Sigmoid colon (tissue), 7 donors: ENCODE data around the gene GAB2. TPM values are rescaled to one million over a fixed set of nuclear protein-coding genes. Genes with fewer than 3 reads are reported as not detected.

Experiments used
- DNase-seq: peaks from one replicate; pipeline ENCODE4 v3.0.0-alpha.2; 2019
- H3K27ac ChIP-seq, 4 donors: fragments of 200-600 bp; sonication (generic); one replicate each; pipeline ENCODE4 v1.5.1; 2016 to 2019; ENCODE audit warnings: mild to moderate bottlenecking in 1 of 4
- H3K27me3 ChIP-seq, 3 donors: fragments of 200-600 bp; sonication (generic); one replicate each; pipeline ENCODE4 v1.5.1; 2019; ENCODE audit warnings: mild to moderate bottlenecking in 1 of 3
- H3K36me3 ChIP-seq, 4 donors: fragments of 200-600 bp; sonication (generic); one replicate each; pipeline ENCODE4 v1.5.1; 2016 to 2019
- H3K4me1 ChIP-seq, 4 donors: fragments of 200-600 bp; sonication (generic); one replicate each; pipeline ENCODE4 v1.5.1; 2017 to 2019
- H3K4me3 ChIP-seq, 4 donors: fragments of 200-600 bp; sonication (generic); one replicate each; pipeline ENCODE4 v1.5.1; 2017 to 2019; ENCODE audit warnings: mild to moderate bottlenecking in 2 of 4, moderate library complexity in 1 of 4
- H3K9me3 ChIP-seq, 4 donors: fragments of 200-600 bp in 3 of 4; sonication (generic) in 3 of 4; one replicate each; pipeline versions ENCODE4 v1.5.1 to v1.6.1; 2013 to 2019
- CTCF ChIP-seq, 4 experiments: fragments of 450-650 bp in 3 of 4; fragments of 200-600 bp in 1 of 4; IDR thresholded peaks; one replicate each; pipeline ENCODE4 v1.5.1; 2016 to 2019; ENCODE audit warnings: antibody characterized with exemption in 4 of 4, mild to moderate bottlenecking in 3 of 4, moderate library complexity in 2 of 4
- EP300 ChIP-seq, 4 donors: sonication (generic); formaldehyde crosslinking; IDR thresholded peaks; one replicate each; pipeline ENCODE4 v1.6.1; 2017; ENCODE audit warnings: antibody characterized with exemption in 4 of 4
- POLR2A ChIP-seq, 2 donors: fragments of 450-650 bp; IDR thresholded peaks; one replicate each; pipeline ENCODE4 v1.6.1; 2016; ENCODE audit warnings: antibody characterized with exemption in 2 of 2, mild to moderate bottlenecking in 2 of 2, moderate library complexity in 2 of 2
- POLR2AphosphoS5 ChIP-seq, 4 donors: sonication (generic); formaldehyde crosslinking; IDR thresholded peaks; one replicate each; pipeline ENCODE4 v1.6.1; 2017; ENCODE audit warnings: antibody characterized with exemption in 4 of 4
- WGBS, 2 donors: extraction: QIAGEN DNeasy Blood & Tissue Kit; methylation state at CpG; one replicate each; pipeline ENCODE4 v1.1.7; 2013; 5-methylcytosine and 5-hydroxymethylcytosine counted together
- intact Hi-C: fragments of 100-400 bp; cut with DNase I; formaldehyde crosslinking; loops from one replicate; pipeline ENCODE4 v1.15.1; 2023
- polyA plus RNA-seq, 3 donors: library from polyadenylated mRNA; stranded (reverse); fragments of 200-250 nt; gene quantifications; one replicate each; pipeline ENCODE4 v1.2.3, GENCODE V29; 2013
- total RNA-seq, 4 donors: library from RNA; depleted of rRNA; stranded (reverse); fragments of >200 nt; gene quantifications; one replicate each; pipeline ENCODE4 v1.1.0, GENCODE V29; 2016
- donor health status: healthy with polysubstance abuse.
- donor health status: Bipolar disorder and iron deficiency.
- donor health status: healthy.

Gene GAB2
- total and polyA plus RNA-seq, 7 donors, result 10.8 to 23.5 (median 13.6) TPM

- no peak overlapping the region for H3K4me3 ChIP-seq
- H3K9me3 ChIP-seq, result no peaks in the 10 kb centered on the region
- TF ChIP-seq EP300 (IDR thresholded peaks at IDR 0.05) (no peak), CTCF (IDR thresholded peaks at IDR 0.05) (no peak), POLR2AphosphoS5 (IDR thresholded peaks at IDR 0.05) (no peak), POLR2A (IDR thresholded peaks at IDR 0.05) (no peak)
- H3K36me3 ChIP-seq, result peaks cover 0 to 67% (median 22%) of the 10 kb centered on the region in 4 donors
- intact Hi-C loops, result no loop called here
- H3K27ac ChIP-seq, result no peak overlapping the region
- no peaks in the 10 kb centered on the region for H3K4me1 ChIP-seq
- 93 to 97% methylated on average over 5 of the region's 5 CpGs for WGBS, 2 donors
- H3K27me3 ChIP-seq, result no peaks in the 10 kb centered on the region
- DNase-seq, result no peak
Measured at GRCh38 chr11:78211565-78211964, 206.1 kb downstream of the GAB2 start.

GRCh38 chr11:78210000-78210608 lies 207.5 kb downstream of the GAB2 start:
- Histone ChIP-seq H3K9me3 (no peaks in the 10 kb centered on the region), H3K27me3 (no peaks in the 10 kb centered on the region), H3K4me1 (no peaks in the 10 kb centered on the region), H3K4me3 (no peak overlapping the region), H3K27ac (no peak overlapping the region), H3K36me3 (peaks cover 0 to 73% (median 28%) of the 10 kb centered on the region in 4 donors)
- peak; percentile 57 for DNase-seq
- intact Hi-C loops, result no loop called here
- WGBS, 2 donors, result 91% methylated on average over 31 of the region's 31 CpGs
- no peak for TF ChIP-seq EP300 (IDR thresholded peaks at IDR 0.05)
- no peak for TF ChIP-seq POLR2A (IDR thresholded peaks at IDR 0.05)
- no peak for TF ChIP-seq CTCF (IDR thresholded peaks at IDR 0.05)
- no peak for TF ChIP-seq POLR2AphosphoS5 (IDR thresholded peaks at IDR 0.05)

- DNase-seq, result peak; percentile 54
- no peaks in the 10 kb centered on the region for H3K4me1 ChIP-seq
- H3K4me3 ChIP-seq, result no peak overlapping the region
- peaks cover 0 to 71% (median 28%) of the 10 kb centered on the region in 4 donors for H3K36me3 ChIP-seq
- H3K27ac ChIP-seq, result no peak overlapping the region
- no peak for TF ChIP-seq EP300 (IDR thresholded peaks at IDR 0.05)
- TF ChIP-seq CTCF (IDR thresholded peaks at IDR 0.05), result no peak
- no peak for TF ChIP-seq POLR2A (IDR thresholded peaks at IDR 0.05)
- H3K27me3 ChIP-seq, result no peaks in the 10 kb centered on the region
- H3K9me3 ChIP-seq, result no peaks in the 10 kb centered on the region
- intact Hi-C loops, result no loop called here
- 92 to 95% methylated on average over 18 of the region's 18 CpGs for WGBS, 2 donors
Measured at GRCh38 chr11:78209478-78209877, 208.1 kb downstream of the GAB2 start.

- intact Hi-C loops, result no loop called here
- WGBS, 2 donors, result 92 to 93% methylated on average over 16 of the region's 16 CpGs
- no peaks in the 10 kb centered on the region for H3K4me1 ChIP-seq
- H3K27ac ChIP-seq, result no peak overlapping the region
- peak; percentile 49 for DNase-seq
- H3K4me3 ChIP-seq, result no peak overlapping the region
- no peaks in the 10 kb centered on the region for H3K9me3 ChIP-seq
- H3K27me3 ChIP-seq, result no peaks in the 10 kb centered on the region
- TF ChIP-seq CTCF (IDR thresholded peaks at IDR 0.05) (no peak), EP300 (IDR thresholded peaks at IDR 0.05) (no peak), POLR2A (IDR thresholded peaks at IDR 0.05) (no peak), POLR2AphosphoS5 (IDR thresholded peaks at IDR 0.05) (no peak)
- peaks cover 0 to 64% (median 28%) of the 10 kb centered on the region in 4 donors for H3K36me3 ChIP-seq
Measured at GRCh38 chr11:78208257-78209165, 209.1 kb downstream of the GAB2 start.
